Measurements from ENCODE around the gene RTL1.

RTL1 gene

DNA sequence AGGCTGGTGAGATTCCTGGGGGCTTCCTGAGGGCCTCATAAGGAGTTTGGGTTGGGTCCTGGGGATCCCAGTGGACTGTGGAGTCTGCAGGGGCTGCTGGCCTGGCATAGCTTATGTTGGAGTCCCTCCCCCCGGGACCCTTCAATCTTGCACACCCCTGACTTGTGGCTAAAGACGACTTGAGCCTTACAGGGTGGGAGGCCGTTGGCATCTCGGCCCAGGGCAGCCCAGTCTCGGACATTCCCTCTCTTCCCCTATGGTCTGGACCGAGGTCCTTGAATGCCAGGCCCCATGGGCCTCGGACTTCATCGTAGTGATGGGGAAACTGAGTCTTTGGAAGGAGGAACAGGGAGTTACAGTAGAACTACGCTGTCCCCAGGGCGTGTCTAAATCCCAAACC lies 12.5 kb downstream of the RTL1 start:
- Histone ChIP-seq H3K4me3 (ENCODE audit: insufficient read depth, low read depth, low read length, poor library complexity, severe bottlenecking) (no peak overlapping the region), H3K27me3 (replicated peaks; ENCODE audit: control insufficient read depth, insufficient read depth, low read length, poor library complexity, severe bottlenecking) (no peaks in the 10 kb centered on the region), H3K4me1 (ENCODE audit: control insufficient read depth, insufficient read depth, low read length, poor library complexity, severe bottlenecking) (no peaks in the 10 kb centered on the region), H3K36me3 (ENCODE audit: control insufficient read depth, insufficient read depth, low read length) (no peaks in the 10 kb centered on the region), H3K27ac (ENCODE audit: insufficient read depth, low read length, poor library complexity, severe bottlenecking) (no peak overlapping the region), H3K9me3 (ENCODE audit: control insufficient read depth, low read length) (no peaks in the 10 kb centered on the region)
- DNase-seq, result no peak

- Histone ChIP-seq H3K27me3 (replicated peaks; ENCODE audit: control insufficient read depth, insufficient read depth, low read length, poor library complexity, severe bottlenecking) (no peaks in the 10 kb centered on the region), H3K4me3 (ENCODE audit: insufficient read depth, low read depth, low read length, poor library complexity, severe bottlenecking) (no peak overlapping the region), H3K27ac (ENCODE audit: insufficient read depth, low read length, poor library complexity, severe bottlenecking) (no peak overlapping the region), H3K4me1 (ENCODE audit: control insufficient read depth, insufficient read depth, low read length, poor library complexity, severe bottlenecking) (no peaks in the 10 kb centered on the region), H3K36me3 (ENCODE audit: control insufficient read depth, insufficient read depth, low read length) (no peaks in the 10 kb centered on the region), H3K9me3 (ENCODE audit: control insufficient read depth, low read length) (no peaks in the 10 kb centered on the region)
- DNase-seq, result no peak
Observed at GRCh38 chr14:100890061-100890850, 13.3 kb downstream of the RTL1 start.

GRCh38 chr14:100889641-100890040 lies 13.9 kb downstream of the RTL1 start:
- Histone ChIP-seq H3K4me3 (ENCODE audit: insufficient read depth, low read depth, low read length, poor library complexity, severe bottlenecking) (no peak overlapping the region), H3K27me3 (replicated peaks; ENCODE audit: control insufficient read depth, insufficient read depth, low read length, poor library complexity, severe bottlenecking) (no peaks in the 10 kb centered on the region), H3K36me3 (ENCODE audit: control insufficient read depth, insufficient read depth, low read length) (no peaks in the 10 kb centered on the region), H3K4me1 (ENCODE audit: control insufficient read depth, insufficient read depth, low read length, poor library complexity, severe bottlenecking) (no peaks in the 10 kb centered on the region), H3K9me3 (ENCODE audit: control insufficient read depth, low read length) (no peaks in the 10 kb centered on the region), H3K27ac (ENCODE audit: insufficient read depth, low read length, poor library complexity, severe bottlenecking) (no peak overlapping the region)
- no peak for DNase-seq

GRCh38 chr14:100888789-100889315 lies 14.7 kb downstream of the RTL1 start:
- Histone ChIP-seq H3K27ac (ENCODE audit: insufficient read depth, low read length, poor library complexity, severe bottlenecking) (no peak overlapping the region), H3K4me1 (ENCODE audit: control insufficient read depth, insufficient read depth, low read length, poor library complexity, severe bottlenecking) (no peaks in the 10 kb centered on the region), H3K27me3 (replicated peaks; ENCODE audit: control insufficient read depth, insufficient read depth, low read length, poor library complexity, severe bottlenecking) (no peaks in the 10 kb centered on the region), H3K4me3 (ENCODE audit: insufficient read depth, low read depth, low read length, poor library complexity, severe bottlenecking) (no peak overlapping the region), H3K36me3 (ENCODE audit: control insufficient read depth, insufficient read depth, low read length) (no peaks in the 10 kb centered on the region), H3K9me3 (ENCODE audit: control insufficient read depth, low read length) (no peaks in the 10 kb centered on the region)
- DNase-seq, result no peak

DNA sequence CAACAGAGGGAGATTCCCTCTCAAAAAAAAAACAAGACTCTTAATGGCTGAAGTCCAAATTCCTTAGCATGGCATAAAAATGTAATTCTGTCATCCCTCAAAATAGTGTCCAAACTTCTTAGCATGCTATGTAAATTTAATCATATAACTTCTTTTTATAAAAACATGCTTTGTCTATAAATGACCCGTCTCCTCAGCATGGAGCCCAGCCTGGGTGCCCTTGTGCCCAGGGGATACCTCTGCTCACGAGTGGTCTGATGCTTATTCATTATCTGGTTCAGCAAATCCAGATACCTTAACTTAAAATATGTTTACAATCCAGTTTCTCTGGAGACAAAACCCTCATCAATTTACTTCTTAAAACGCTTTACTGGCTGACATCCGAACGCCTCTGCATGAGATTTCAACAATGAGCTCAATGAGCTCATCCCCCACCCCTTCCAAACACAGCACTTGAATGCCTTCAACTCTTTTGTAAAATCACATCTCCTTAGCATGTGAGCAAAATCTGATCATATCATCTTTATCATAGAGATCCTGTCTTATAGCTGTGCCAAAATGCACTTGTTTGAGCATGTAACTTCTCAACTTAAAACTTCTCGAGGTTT lies 15.7 kb downstream of the RTL1 start:
- Histone ChIP-seq H3K9me3 (ENCODE audit: control insufficient read depth, low read length) (no peaks in the 10 kb centered on the region), H3K27ac (ENCODE audit: insufficient read depth, low read length, poor library complexity, severe bottlenecking) (no peak overlapping the region), H3K27me3 (replicated peaks; ENCODE audit: control insufficient read depth, insufficient read depth, low read length, poor library complexity, severe bottlenecking) (no peaks in the 10 kb centered on the region), H3K36me3 (ENCODE audit: control insufficient read depth, insufficient read depth, low read length) (no peaks in the 10 kb centered on the region), H3K4me1 (ENCODE audit: control insufficient read depth, insufficient read depth, low read length, poor library complexity, severe bottlenecking) (no peaks in the 10 kb centered on the region), H3K4me3 (ENCODE audit: insufficient read depth, low read depth, low read length, poor library complexity, severe bottlenecking) (no peak overlapping the region)
- no peak for DNase-seq

DNA sequence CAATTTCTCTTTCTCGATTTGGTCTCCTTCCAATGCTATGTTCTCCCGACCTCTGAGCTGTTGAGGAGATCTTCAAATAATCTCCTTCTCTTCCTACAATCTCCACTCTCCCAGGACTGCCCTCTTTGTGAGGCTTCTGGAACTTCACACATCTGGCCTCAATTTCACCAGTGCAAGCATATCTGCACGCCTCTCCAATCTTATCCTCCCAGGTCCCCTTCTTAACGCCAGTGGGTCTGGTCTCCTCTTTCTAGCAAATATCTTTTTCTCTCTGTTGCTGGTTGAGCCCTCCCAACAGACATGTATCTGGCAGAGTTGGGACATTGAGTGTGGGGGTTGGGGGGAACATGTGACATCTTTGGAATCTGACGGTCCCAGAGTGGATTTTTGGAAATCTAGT lies 17.9 kb downstream of the RTL1 start:
- Histone ChIP-seq H3K36me3 (ENCODE audit: control insufficient read depth, insufficient read depth, low read length) (no peaks in the 10 kb centered on the region), H3K27me3 (replicated peaks; ENCODE audit: control insufficient read depth, insufficient read depth, low read length, poor library complexity, severe bottlenecking) (no peaks in the 10 kb centered on the region), H3K27ac (ENCODE audit: insufficient read depth, low read length, poor library complexity, severe bottlenecking) (no peak overlapping the region), H3K9me3 (ENCODE audit: control insufficient read depth, low read length) (no peaks in the 10 kb centered on the region), H3K4me3 (ENCODE audit: insufficient read depth, low read depth, low read length, poor library complexity, severe bottlenecking) (no peak overlapping the region), H3K4me1 (ENCODE audit: control insufficient read depth, insufficient read depth, low read length, poor library complexity, severe bottlenecking) (no peaks in the 10 kb centered on the region)
- no peak for DNase-seq

GRCh38 chr14:100885196-100885595 lies 18.3 kb downstream of the RTL1 start:
- no peak overlapping the region for H3K4me3 ChIP-seq (ENCODE audit: insufficient read depth, low read depth, low read length, poor library complexity, severe bottlenecking)
- no peaks in the 10 kb centered on the region for H3K4me1 ChIP-seq (ENCODE audit: control insufficient read depth, insufficient read depth, low read length, poor library complexity, severe bottlenecking)
- no peaks in the 10 kb centered on the region for H3K27me3 ChIP-seq (replicated peaks; ENCODE audit: control insufficient read depth, insufficient read depth, low read length, poor library complexity, severe bottlenecking)
- no peak overlapping the region for H3K27ac ChIP-seq (ENCODE audit: insufficient read depth, low read length, poor library complexity, severe bottlenecking)
- no peak for DNase-seq
- H3K9me3 ChIP-seq (ENCODE audit: control insufficient read depth, low read length), result no peaks in the 10 kb centered on the region
- no peaks in the 10 kb centered on the region for H3K36me3 ChIP-seq (ENCODE audit: control insufficient read depth, insufficient read depth, low read length)

DNA sequence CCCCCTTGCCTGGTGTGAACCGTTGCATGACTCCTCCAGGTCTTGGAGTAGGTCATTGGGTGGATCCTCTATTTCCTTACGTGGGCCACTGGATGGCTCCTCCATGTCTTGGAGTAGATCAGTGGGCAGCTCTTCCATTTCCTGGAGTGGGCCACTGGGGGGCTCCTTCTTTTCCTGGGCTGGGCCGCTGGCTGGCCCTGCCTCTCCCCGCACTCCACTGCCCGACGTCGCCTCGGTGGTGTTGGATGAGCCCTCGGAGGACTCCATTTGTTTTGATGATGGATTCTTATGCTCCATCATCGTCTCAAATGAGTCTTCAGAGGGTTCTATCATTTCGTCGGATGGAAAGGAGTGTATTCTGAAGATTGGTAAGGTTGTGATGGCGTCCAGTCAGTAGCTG lies 19.1 kb downstream of the RTL1 start:
- no peak overlapping the region for H3K27ac ChIP-seq (ENCODE audit: insufficient read depth, low read length, poor library complexity, severe bottlenecking)
- no peak overlapping the region for H3K4me3 ChIP-seq (ENCODE audit: insufficient read depth, low read depth, low read length, poor library complexity, severe bottlenecking)
- no peaks in the 10 kb centered on the region for H3K9me3 ChIP-seq (ENCODE audit: control insufficient read depth, low read length)
- DNase-seq, result no peak
- H3K27me3 ChIP-seq (replicated peaks; ENCODE audit: control insufficient read depth, insufficient read depth, low read length, poor library complexity, severe bottlenecking), result no peaks in the 10 kb centered on the region
- no peaks in the 10 kb centered on the region for H3K36me3 ChIP-seq (ENCODE audit: control insufficient read depth, insufficient read depth, low read length)
- H3K4me1 ChIP-seq (ENCODE audit: control insufficient read depth, insufficient read depth, low read length, poor library complexity, severe bottlenecking), result no peaks in the 10 kb centered on the region

DNA sequence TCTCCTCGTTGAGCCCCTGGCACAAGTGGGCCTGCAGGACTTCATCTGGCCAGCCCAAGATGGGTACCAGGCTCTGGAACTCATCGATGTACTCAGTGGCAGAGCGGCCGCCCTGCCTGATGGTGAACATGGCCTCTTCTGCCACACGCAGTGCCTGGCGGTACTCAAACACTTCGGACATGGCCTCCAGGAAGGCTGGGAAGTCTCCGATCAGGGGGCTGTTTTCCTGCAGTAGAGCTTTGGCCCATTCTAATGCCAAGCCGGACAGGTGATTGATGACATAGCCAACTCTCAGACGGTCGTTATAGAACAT lies 19.8 kb downstream of the RTL1 start:
- Histone ChIP-seq H3K27ac (ENCODE audit: insufficient read depth, low read length, poor library complexity, severe bottlenecking) (no peak overlapping the region), H3K4me1 (ENCODE audit: control insufficient read depth, insufficient read depth, low read length, poor library complexity, severe bottlenecking) (no peaks in the 10 kb centered on the region), H3K36me3 (ENCODE audit: control insufficient read depth, insufficient read depth, low read length) (no peaks in the 10 kb centered on the region), H3K9me3 (ENCODE audit: control insufficient read depth, low read length) (no peaks in the 10 kb centered on the region), H3K4me3 (ENCODE audit: insufficient read depth, low read depth, low read length, poor library complexity, severe bottlenecking) (no peak overlapping the region), H3K27me3 (replicated peaks; ENCODE audit: control insufficient read depth, insufficient read depth, low read length, poor library complexity, severe bottlenecking) (no peaks in the 10 kb centered on the region)
- no peak for DNase-seq

DNA sequence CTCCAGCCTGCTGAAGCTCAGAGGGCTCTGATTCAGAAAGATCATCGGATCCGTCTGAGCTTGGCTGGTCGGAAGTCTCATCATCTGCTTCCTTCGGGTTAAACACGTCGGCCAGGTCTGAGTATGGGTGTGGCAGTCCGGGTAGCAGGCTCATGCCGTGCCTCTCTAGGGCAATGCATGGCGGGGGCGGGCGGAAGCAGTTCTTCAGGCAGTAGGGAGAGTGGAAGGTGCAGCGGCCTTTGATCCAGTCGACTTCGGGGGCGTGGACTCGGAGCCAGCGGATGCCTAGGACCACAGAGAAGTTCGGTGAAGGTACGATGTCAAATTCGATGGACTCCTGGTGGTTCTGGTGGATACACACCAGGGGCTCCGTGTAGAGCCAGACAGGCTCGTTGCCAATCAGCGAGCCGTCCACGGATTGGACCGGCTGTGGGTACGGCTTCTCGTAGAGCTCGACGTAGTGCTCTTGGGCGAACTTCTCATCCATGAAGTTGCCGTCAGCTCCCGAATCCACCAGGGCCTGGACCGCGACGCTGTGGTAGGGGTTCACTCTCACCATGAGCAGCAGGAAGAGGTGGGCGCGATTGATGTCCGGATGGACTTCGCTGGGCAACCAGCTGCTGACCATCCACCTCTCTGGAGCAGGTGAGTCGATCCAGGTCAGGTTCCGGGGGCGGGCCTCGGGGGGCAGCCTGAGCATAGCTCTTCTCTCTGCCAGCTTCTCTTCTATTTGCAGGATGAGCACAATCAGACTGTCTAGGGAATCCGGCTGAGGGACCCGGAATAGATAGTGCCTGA lies 20.3 kb downstream of the RTL1 start:
- Histone ChIP-seq H3K4me1 (ENCODE audit: control insufficient read depth, insufficient read depth, low read length, poor library complexity, severe bottlenecking) (no peaks in the 10 kb centered on the region), H3K9me3 (ENCODE audit: control insufficient read depth, low read length) (no peaks in the 10 kb centered on the region), H3K36me3 (ENCODE audit: control insufficient read depth, insufficient read depth, low read length) (no peaks in the 10 kb centered on the region), H3K27me3 (replicated peaks; ENCODE audit: control insufficient read depth, insufficient read depth, low read length, poor library complexity, severe bottlenecking) (no peaks in the 10 kb centered on the region), H3K4me3 (ENCODE audit: insufficient read depth, low read depth, low read length, poor library complexity, severe bottlenecking) (no peak overlapping the region), H3K27ac (ENCODE audit: insufficient read depth, low read length, poor library complexity, severe bottlenecking) (no peak overlapping the region)
- DNase-seq, result no peak

Measured in effector memory CD4-positive, alpha-beta T cell (primary cell).